ENCODE measurements around the gene USP26. TPM values are rescaled to one million over a fixed set of nuclear protein-coding genes. Genes with fewer than 3 reads are reported as not detected.

USP26 gene
- total RNA-seq, 2 experiments from 2014 or later, result not detected

DNA sequence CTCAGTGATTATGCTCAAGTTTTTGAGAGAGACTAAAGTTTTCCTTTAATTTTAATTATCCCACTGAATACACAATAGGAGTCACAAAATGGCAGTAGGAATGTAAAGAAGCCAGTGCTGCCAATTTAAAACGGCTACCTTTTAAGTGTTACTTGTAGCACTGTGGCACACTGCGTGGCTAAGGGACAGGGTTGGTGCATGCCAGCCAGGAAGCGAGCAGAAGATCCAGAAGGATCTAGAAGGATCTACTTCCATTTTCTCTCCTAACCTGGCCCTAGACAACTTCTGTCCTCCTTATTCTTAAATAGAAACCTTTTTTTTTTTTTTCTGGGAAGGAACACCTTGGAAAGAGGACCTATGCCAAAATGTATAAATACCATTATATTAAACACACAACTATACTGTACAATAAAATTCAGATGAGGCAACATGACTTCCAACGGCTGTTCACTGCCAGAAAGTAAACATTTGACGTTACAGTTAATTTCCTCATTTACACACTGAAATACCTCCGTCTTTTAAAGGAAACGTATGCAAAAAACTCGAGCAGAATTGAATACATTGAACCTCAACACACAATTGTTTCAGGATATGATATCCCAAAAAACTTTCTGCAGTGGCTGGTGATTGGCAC, 2.7 kb downstream of the USP26 start:
- no TSS peak for BruUV-seq (replicated peaks)
- H3K79me2 ChIP-seq (ENCODE audit: insufficient read depth, low read depth, low read length), result no peaks in the 10 kb centered on the region
- ChIA-PET CTCF (ENCODE audit: unreplicated experiment) (no interaction called here), POLR2A (no interaction called here)
- intact Hi-C loops (cut with micrococcal nuclease; ENCODE audit: unreplicated experiment), result no loop called here
- H3K4me1 ChIP-seq (ENCODE audit: insufficient read depth, low read length, poor library complexity, severe bottlenecking), result no peaks in the 10 kb centered on the region
- H2AFZ ChIP-seq (ENCODE audit: low read length), result no peak overlapping the region
- no peaks in the 10 kb centered on the region for H3K9me2 ChIP-seq (ENCODE audit: insufficient read depth, low read length)
- no peak for DNase-seq (ENCODE audit: low spot score)
- H4K20me1 ChIP-seq (ENCODE audit: insufficient read depth, low read length), result no peaks in the 10 kb centered on the region
- no peaks in the 10 kb centered on the region for H3K9me3 ChIP-seq (ENCODE audit: low read length)
- H3K4me2 ChIP-seq (ENCODE audit: low read length), result no peak overlapping the region
- no peak overlapping the region for H3K27ac ChIP-seq (ENCODE audit: low read depth, low read length, poor library complexity, severe bottlenecking)
- H3K36me3 ChIP-seq (ENCODE audit: insufficient read depth, low read length), result no peaks in the 10 kb centered on the region
- TF ChIP-seq, protein P1, sequence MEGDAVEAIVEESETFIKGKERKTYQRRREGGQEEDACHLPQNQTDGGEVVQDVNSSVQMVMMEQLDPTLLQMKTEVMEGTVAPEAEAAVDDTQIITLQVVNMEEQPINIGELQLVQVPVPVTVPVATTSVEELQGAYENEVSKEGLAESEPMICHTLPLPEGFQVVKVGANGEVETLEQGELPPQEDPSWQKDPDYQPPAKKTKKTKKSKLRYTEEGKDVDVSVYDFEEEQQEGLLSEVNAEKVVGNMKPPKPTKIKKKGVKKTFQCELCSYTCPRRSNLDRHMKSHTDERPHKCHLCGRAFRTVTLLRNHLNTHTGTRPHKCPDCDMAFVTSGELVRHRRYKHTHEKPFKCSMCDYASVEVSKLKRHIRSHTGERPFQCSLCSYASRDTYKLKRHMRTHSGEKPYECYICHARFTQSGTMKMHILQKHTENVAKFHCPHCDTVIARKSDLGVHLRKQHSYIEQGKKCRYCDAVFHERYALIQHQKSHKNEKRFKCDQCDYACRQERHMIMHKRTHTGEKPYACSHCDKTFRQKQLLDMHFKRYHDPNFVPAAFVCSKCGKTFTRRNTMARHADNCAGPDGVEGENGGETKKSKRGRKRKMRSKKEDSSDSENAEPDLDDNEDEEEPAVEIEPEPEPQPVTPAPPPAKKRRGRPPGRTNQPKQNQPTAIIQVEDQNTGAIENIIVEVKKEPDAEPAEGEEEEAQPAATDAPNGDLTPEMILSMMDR (conservative IDR thresholded peaks at IDR 0.05; ENCODE audit: low read length), result no peak
- TF ChIP-seq EZH2phosphoT487 (IDR thresholded peaks at IDR 0.05; ENCODE audit: borderline replicate concordance, low read depth, low read length), result no peak
- no peak overlapping the region for H3K4me3 ChIP-seq (ENCODE audit: low read depth, low read length, poor library complexity, severe bottlenecking)

DNA sequence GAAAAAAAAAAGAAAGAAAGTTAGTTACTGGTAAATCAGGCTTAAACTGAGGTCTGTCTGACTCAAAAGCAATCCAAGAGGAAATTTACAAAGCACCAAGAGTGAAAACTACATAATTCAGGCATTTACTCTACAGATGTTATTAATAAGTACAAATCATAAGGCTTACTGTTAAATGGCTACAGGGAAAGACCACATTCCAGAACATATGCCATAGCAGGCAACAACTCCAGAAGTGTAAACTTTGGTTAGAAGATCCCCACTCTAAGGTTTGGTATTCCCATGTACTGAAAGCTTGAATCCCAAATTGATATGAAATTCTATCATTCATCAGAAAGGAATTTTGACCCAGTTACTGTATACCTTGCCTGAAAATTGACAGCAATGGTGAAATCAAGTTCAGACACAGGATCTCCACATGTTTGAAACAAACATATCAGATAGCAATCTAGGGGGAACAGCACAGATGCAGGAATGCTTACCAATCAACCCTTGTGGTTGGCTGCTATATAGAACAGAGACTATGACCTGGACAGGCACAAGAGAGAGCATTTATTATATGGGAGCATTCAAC, 6.6 kb downstream of the USP26 start:
- Histone ChIP-seq H3K27ac (ENCODE audit: low read depth, low read length, poor library complexity, severe bottlenecking) (no peak overlapping the region), H4K20me1 (ENCODE audit: insufficient read depth, low read length) (no peaks in the 10 kb centered on the region), H3K9me2 (ENCODE audit: insufficient read depth, low read length) (no peaks in the 10 kb centered on the region), H2AFZ (ENCODE audit: low read length) (no peak overlapping the region), H3K36me3 (ENCODE audit: insufficient read depth, low read length) (no peaks in the 10 kb centered on the region), H3K4me1 (ENCODE audit: insufficient read depth, low read length, poor library complexity, severe bottlenecking) (no peaks in the 10 kb centered on the region), H3K9me3 (ENCODE audit: low read length) (no peaks in the 10 kb centered on the region), H3K4me2 (ENCODE audit: low read length) (no peak overlapping the region), H3K79me2 (ENCODE audit: insufficient read depth, low read depth, low read length) (no peaks in the 10 kb centered on the region), H3K4me3 (ENCODE audit: low read depth, low read length, poor library complexity, severe bottlenecking) (no peak overlapping the region)
- POLR2A ChIA-PET, result no interaction called here
- DNase-seq (ENCODE audit: low spot score), result no peak
- BruUV-seq (replicated peaks), result no TSS peak
- intact Hi-C loops (cut with micrococcal nuclease; ENCODE audit: unreplicated experiment), result no loop called here
- no peak for TF ChIP-seq EZH2phosphoT487 (IDR thresholded peaks at IDR 0.05; ENCODE audit: borderline replicate concordance, low read depth, low read length)
- TF ChIP-seq, protein P1 (conservative IDR thresholded peaks at IDR 0.05; ENCODE audit: low read length), result no peak
- CTCF ChIA-PET (ENCODE audit: unreplicated experiment), result no interaction called here

DNA sequence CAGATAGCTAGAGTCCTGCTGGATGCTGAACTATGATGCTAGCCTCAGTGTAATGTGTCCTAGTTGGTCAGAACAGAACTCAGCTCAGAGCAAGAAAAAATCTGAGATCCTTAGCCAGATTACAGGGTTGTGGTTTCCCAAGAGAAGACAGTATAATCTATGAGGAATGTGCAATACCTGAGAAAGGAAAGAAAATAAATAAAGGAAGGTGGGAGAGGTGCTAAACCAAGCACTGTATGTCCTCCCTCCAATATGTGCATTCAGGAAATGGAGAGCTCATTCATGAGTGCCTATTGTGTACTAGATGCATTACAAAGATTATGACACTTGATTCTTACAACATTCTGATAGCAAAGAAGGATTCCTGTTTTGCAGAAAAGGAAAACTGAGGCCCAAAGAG, 7.5 kb downstream of the USP26 start:
- no peaks in the 10 kb centered on the region for H3K9me3 ChIP-seq (ENCODE audit: low read length)
- H3K4me1 ChIP-seq (ENCODE audit: insufficient read depth, low read length, poor library complexity, severe bottlenecking), result no peaks in the 10 kb centered on the region
- no peaks in the 10 kb centered on the region for H3K79me2 ChIP-seq (ENCODE audit: insufficient read depth, low read depth, low read length)
- no peaks in the 10 kb centered on the region for H4K20me1 ChIP-seq (ENCODE audit: insufficient read depth, low read length)
- ChIA-PET POLR2A (interaction anchor here (0.9 kb wide), 1 partner anchor 135 kb away, joined by 3 read pairs; no protein-coding TSS in a partner anchor), CTCF (ENCODE audit: unreplicated experiment) (no interaction called here)
- intact Hi-C loops (cut with micrococcal nuclease; ENCODE audit: unreplicated experiment), result no loop called here
- BruUV-seq (replicated peaks), result no TSS peak
- no peak overlapping the region for H3K27ac ChIP-seq (ENCODE audit: low read depth, low read length, poor library complexity, severe bottlenecking)
- no peaks in the 10 kb centered on the region for H3K36me3 ChIP-seq (ENCODE audit: insufficient read depth, low read length)
- no peak for TF ChIP-seq EZH2phosphoT487 (IDR thresholded peaks at IDR 0.05; ENCODE audit: borderline replicate concordance, low read depth, low read length)
- TF ChIP-seq, protein P1 (conservative IDR thresholded peaks at IDR 0.05; ENCODE audit: low read length), result no peak
- no peak overlapping the region for H3K4me2 ChIP-seq (ENCODE audit: low read length)
- no peak for DNase-seq (ENCODE audit: low spot score)
- no peak overlapping the region for H3K4me3 ChIP-seq (ENCODE audit: low read depth, low read length, poor library complexity, severe bottlenecking)
- H3K9me2 ChIP-seq (ENCODE audit: insufficient read depth, low read length), result no peaks in the 10 kb centered on the region
- no peak overlapping the region for H2AFZ ChIP-seq (ENCODE audit: low read length)

All from OCI-LY7 (cell line).